ENCODE measurements around the gene KLHL29. TPM values are rescaled to one million over a fixed set of nuclear protein-coding genes. Genes with fewer than 3 reads are reported as not detected.

The KLHL29 gene
- polyA plus RNA-seq, 1 of the 3 experiments (the other 2 are of a cell fraction) = 4.6 TPM

DNA sequence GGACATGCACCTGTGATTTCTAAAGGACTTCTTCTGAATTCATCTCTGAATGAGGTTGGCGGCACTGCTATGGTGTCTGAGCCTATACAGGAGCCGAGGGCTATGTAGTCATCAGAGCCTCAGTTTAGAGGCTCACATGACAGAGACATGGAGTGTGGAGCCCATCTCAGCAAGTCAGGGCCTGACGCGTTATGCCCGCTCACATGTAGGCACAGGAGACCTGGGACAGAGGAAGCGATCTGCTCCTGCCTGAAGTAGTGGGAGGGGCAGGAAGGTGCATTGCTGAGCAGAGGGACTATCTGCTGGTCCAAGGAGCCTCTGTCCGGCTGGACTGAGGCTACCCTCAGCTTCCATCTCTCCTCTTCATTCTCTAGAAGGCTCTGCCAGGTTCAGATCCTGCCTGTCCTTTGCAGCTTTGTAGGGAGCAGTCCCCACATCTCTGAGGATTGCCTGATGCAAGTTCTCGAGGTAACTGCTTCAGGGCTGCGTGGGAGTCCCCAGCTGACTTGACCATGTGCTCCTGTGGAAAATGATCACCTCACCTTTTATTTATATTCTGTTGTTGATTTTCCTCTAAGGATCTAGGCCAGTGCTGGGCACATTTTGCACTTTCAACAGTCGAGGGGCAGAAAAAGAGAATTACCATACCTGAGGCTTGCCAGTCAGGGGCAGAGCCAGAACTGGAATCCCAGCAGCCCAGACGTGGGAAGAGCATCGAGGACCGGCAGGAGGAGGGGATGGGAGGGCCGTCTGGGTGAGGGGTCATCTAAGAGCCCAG, 16.6 kb downstream of the KLHL29 start:
- Histone ChIP-seq H3K4me2 (no peak overlapping the region), H4K20me1 (ENCODE audit: insufficient read depth) (no peaks in the 10 kb centered on the region), H3K4me1 (ENCODE audit: control insufficient read depth in 1 of 2, insufficient read depth in 2 of 2, low read depth in 1 of 2, low read length in 1 of 2) (peaks cover 15 to 23% of the 10 kb centered on the region in 2 experiments; a peak in 3 of 4 replicates), H3K79me2 (ENCODE audit: insufficient read depth) (peaks cover 6% of the 10 kb centered on the region), H3K9me2 (no peaks in the 10 kb centered on the region), H2AFZ (ENCODE audit: low read depth) (no peak overlapping the region), H3K9ac (no peak overlapping the region), H3K36me3 (replicated peaks in 1 of 2; ENCODE audit: control insufficient read depth in 1 of 2, insufficient read depth in 2 of 2, low read length in 1 of 2) (no peaks in the 10 kb centered on the region), H3K9me3 (no peaks in the 10 kb centered on the region), H3K27me3 (ENCODE audit: insufficient read depth) (no peaks in the 10 kb centered on the region), H3K27ac (ENCODE audit: low read depth in 2 of 2, low read length in 1 of 2) (no peak overlapping the region), H3K4me3 (ENCODE audit: low read depth in 2 of 2, low read length in 1 of 2) (no peak overlapping the region), H3F3A (replicated peaks; ENCODE audit: insufficient read depth) (peaks cover 18% of the 10 kb centered on the region)
- DNase-seq = no peak
- ChIA-PET POLR2A (no interaction called here), CTCF (interaction anchor here (1.0 to 2.3 kb wide), 2 partner anchors 15 to 17 kb away, joined by 3 to 7 read pairs; partner anchors contain the start of gene KLHL29)
- 86% methylated on average over 14 of the region's 14 CpGs for WGBS (ENCODE audit: low lambda C conversion rate)
- no peak for TF ChIP-seq RXRA (IDR thresholded peaks at IDR 0.05; ENCODE audit: borderline replicate concordance, low read depth)
- TF ChIP-seq NFIC (IDR thresholded peaks at IDR 0.05; ENCODE audit: borderline replicate concordance) = no peak
- no peak for TF ChIP-seq TCF12 (IDR thresholded peaks at IDR 0.05)
- TF ChIP-seq FOXJ3 (CRISPR knock-in tag; IDR thresholded peaks at IDR 0.05) = no peak
- no peak for TF ChIP-seq FOSL2 (IDR thresholded peaks at IDR 0.05; ENCODE audit: borderline replicate concordance, low read depth)
- TF ChIP-seq, protein P1, sequence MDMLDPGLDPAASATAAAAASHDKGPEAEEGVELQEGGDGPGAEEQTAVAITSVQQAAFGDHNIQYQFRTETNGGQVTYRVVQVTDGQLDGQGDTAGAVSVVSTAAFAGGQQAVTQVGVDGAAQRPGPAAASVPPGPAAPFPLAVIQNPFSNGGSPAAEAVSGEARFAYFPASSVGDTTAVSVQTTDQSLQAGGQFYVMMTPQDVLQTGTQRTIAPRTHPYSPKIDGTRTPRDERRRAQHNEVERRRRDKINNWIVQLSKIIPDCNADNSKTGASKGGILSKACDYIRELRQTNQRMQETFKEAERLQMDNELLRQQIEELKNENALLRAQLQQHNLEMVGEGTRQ (IDR thresholded peaks at IDR 0.05; ENCODE audit: borderline replicate concordance, low read depth, low read length) = no peak
- no peak for TF ChIP-seq RAD21 (IDR thresholded peaks at IDR 0.05; ENCODE audit: low read length)
- TF ChIP-seq CHD2 (IDR thresholded peaks at IDR 0.05; ENCODE audit: low read length, partially characterized antibody) = no peak
- no peak for TF ChIP-seq MEF2A (IDR thresholded peaks at IDR 0.05; ENCODE audit: borderline replicate concordance, low read depth)
- no peak for TF ChIP-seq JUND (IDR thresholded peaks at IDR 0.05)
- TF ChIP-seq RFX5 (IDR thresholded peaks at IDR 0.05; ENCODE audit: low read length) = no peak
- no peak for TF ChIP-seq NRF1 (IDR thresholded peaks at IDR 0.05; ENCODE audit: low read depth, low read length)
- TF ChIP-seq IRF3 (IDR thresholded peaks at IDR 0.05; ENCODE audit: low read depth, low read length) = no peak

DNA sequence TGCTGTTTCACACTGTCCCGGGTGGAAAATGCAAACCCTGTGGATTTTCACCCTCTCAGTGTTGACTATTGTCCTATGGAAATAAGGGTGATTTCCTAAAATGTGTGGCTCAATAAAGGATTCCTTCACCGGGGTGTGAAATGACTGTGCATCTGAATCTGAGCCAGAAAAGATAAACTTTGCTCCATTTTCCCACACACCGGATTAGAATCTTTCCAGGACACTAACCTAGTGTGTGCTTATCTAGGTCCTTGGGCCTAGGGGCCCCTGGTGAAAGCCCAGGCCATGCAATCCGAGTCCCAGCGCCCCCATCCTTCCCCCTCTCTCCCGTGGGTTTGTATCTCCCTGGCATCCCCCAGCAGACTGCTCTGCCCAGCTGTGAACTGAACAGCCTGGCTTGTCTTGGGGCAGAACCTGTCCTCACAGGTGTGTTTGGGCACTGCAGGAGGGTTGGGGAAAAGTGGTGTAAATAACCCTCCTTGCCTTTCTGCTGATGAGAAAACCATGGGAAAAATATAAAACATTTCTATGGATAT, 17.3 kb downstream of the KLHL29 start:
- Histone ChIP-seq H2AFZ (ENCODE audit: low read depth) (no peak overlapping the region), H3K9me3 (no peaks in the 10 kb centered on the region), H3K9me2 (no peaks in the 10 kb centered on the region), H3K9ac (no peak overlapping the region), H3K79me2 (ENCODE audit: insufficient read depth) (peaks cover 6% of the 10 kb centered on the region), H3F3A (replicated peaks; ENCODE audit: insufficient read depth) (peaks cover 18% of the 10 kb centered on the region), H3K4me1 (ENCODE audit: control insufficient read depth in 1 of 2, insufficient read depth in 2 of 2, low read depth in 1 of 2, low read length in 1 of 2) (peaks cover 15 to 23% of the 10 kb centered on the region in 2 experiments; a peak in 3 of 4 replicates), H3K27ac (ENCODE audit: low read depth in 2 of 2, low read length in 1 of 2) (no peak overlapping the region), H3K4me3 (ENCODE audit: low read depth in 2 of 2, low read length in 1 of 2) (no peak overlapping the region), H4K20me1 (ENCODE audit: insufficient read depth) (no peaks in the 10 kb centered on the region), H3K27me3 (ENCODE audit: insufficient read depth) (no peaks in the 10 kb centered on the region), H3K4me2 (no peak overlapping the region), H3K36me3 (replicated peaks in 1 of 2; ENCODE audit: control insufficient read depth in 1 of 2, insufficient read depth in 2 of 2, low read length in 1 of 2) (no peaks in the 10 kb centered on the region)
- no peak for DNase-seq
- no peak for TF ChIP-seq MXI1 (IDR thresholded peaks at IDR 0.05; ENCODE audit: low read depth, low read length)
- TF ChIP-seq EP300 (IDR thresholded peaks at IDR 0.05; ENCODE audit: borderline replicate concordance in 1 of 2, low read depth in 1 of 2, low read length in 1 of 2) = no peak
- no peak for TF ChIP-seq CHD2 (IDR thresholded peaks at IDR 0.05; ENCODE audit: low read length, partially characterized antibody)
- TF ChIP-seq, protein P2, sequence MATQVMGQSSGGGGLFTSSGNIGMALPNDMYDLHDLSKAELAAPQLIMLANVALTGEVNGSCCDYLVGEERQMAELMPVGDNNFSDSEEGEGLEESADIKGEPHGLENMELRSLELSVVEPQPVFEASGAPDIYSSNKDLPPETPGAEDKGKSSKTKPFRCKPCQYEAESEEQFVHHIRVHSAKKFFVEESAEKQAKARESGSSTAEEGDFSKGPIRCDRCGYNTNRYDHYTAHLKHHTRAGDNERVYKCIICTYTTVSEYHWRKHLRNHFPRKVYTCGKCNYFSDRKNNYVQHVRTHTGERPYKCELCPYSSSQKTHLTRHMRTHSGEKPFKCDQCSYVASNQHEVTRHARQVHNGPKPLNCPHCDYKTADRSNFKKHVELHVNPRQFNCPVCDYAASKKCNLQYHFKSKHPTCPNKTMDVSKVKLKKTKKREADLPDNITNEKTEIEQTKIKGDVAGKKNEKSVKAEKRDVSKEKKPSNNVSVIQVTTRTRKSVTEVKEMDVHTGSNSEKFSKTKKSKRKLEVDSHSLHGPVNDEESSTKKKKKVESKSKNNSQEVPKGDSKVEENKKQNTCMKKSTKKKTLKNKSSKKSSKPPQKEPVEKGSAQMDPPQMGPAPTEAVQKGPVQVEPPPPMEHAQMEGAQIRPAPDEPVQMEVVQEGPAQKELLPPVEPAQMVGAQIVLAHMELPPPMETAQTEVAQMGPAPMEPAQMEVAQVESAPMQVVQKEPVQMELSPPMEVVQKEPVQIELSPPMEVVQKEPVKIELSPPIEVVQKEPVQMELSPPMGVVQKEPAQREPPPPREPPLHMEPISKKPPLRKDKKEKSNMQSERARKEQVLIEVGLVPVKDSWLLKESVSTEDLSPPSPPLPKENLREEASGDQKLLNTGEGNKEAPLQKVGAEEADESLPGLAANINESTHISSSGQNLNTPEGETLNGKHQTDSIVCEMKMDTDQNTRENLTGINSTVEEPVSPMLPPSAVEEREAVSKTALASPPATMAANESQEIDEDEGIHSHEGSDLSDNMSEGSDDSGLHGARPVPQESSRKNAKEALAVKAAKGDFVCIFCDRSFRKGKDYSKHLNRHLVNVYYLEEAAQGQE (IDR thresholded peaks at IDR 0.05; ENCODE audit: low read depth, low read length) = no peak
- no peak for TF ChIP-seq SMC3 (IDR thresholded peaks at IDR 0.05; ENCODE audit: low read depth, low read length)
- ChIA-PET POLR2A (no interaction called here), CTCF (interaction anchor here (2.3 kb wide), 1 partner anchor 15 kb away, joined by 7 read pairs; no protein-coding TSS in a partner anchor)
- WGBS (ENCODE audit: low lambda C conversion rate) = 61% methylated on average over 6 of the region's 6 CpGs

All from SK-N-SH (cell line).